ENCODE data around the gene TMEM80.

Gene TMEM80

GRCh38 chr11:702462-703461 is 7.1 kb downstream of the TMEM80 start:
- no peak for DNase-seq

- no peak for DNase-seq
Observed at GRCh38 chr11:703506-703905, 7.9 kb downstream of the TMEM80 start.

- DNase-seq = no peak
Observed at GRCh38 chr11:704228-704674, 8.6 kb downstream of the TMEM80 start.

- DNase-seq = no peak
Observed at GRCh38 chr11:704781-705645, 9.4 kb downstream of the TMEM80 start.

GRCh38 chr11:705646-706438 is 10.2 kb downstream of the TMEM80 start, which contains the start of gene EPS8L2:
Gene EPS8L2 (plus strand): TSS chr11:706231. CDS start chr11:709408, 3,177 bp downstream.
- DNase-seq = peak in 1 of 2 experiments; percentile 38

GRCh38 chr11:706439-706956 is 10.9 kb downstream of the TMEM80 start:
- no peak for DNase-seq

- no peak for DNase-seq
Observed at GRCh38 chr11:706957-707816, 11.6 kb downstream of the TMEM80 start.

GRCh38 chr11:707817-708420 is 12.3 kb downstream of the TMEM80 start:
- DNase-seq = no peak

GRCh38 chr11:708511-708910 is 12.9 kb downstream of the TMEM80 start:
- DNase-seq = no peak

GRCh38 chr11:709109-709997 is 13.7 kb downstream of the TMEM80 start:
- no peak for DNase-seq

GRCh38 chr11:714436-714835 is 18.8 kb downstream of the TMEM80 start:
- DNase-seq = no peak

- DNase-seq = no peak
Observed at GRCh38 chr11:719214-720016, 23.8 kb downstream of the TMEM80 start.

GRCh38 chr11:720017-720641 is 24.5 kb downstream of the TMEM80 start:
- DNase-seq = no peak

- DNase-seq = peak; percentile 19 to 29
Observed at GRCh38 chr11:720642-721246, 25.1 kb downstream of the TMEM80 start.

GRCh38 chr11:721247-721740 is 25.7 kb downstream of the TMEM80 start:
- no peak for DNase-seq

- peak; percentile 37 to 41 for DNase-seq
Observed at GRCh38 chr11:721741-722345, 26.2 kb downstream of the TMEM80 start.

- no peak for DNase-seq
Observed at GRCh38 chr11:722346-722811, 26.8 kb downstream of the TMEM80 start.
